Fibroblast of mammary gland (primary cell): ENCODE measurements around the gene LRRN4.

Source experiments
- DNase-seq: peaks from one replicate; pipeline ENCODE4 v3.0.0-alpha.2; 2010; ENCODE audit warnings: low read depth
- H3K4me3 ChIP-seq: 2 replicates; pipeline ENCODE4 v1.5.1; 2011; ENCODE audit warnings: low read depth, mild to moderate bottlenecking, low read length, moderate library complexity; ENCODE audit not compliant: control insufficient read depth
- CTCF ChIP-seq: conservative IDR thresholded peaks from 2 replicates; pipeline ENCODE4 v1.5.1; 2011; ENCODE audit warnings: low read depth, low read length, inconsistent platforms; ENCODE audit not compliant: control insufficient read depth, insufficient read depth

LRRN4 gene

GRCh38 chr20:6053776-6054688 lies at the start of gene LRRN4:
Gene LRRN4 (minus strand): TSS chr20:6054060. CDS start chr20:6052799, 1,261 bp downstream.
- no peak within 1 kb of the TSS for H3K4me3 ChIP-seq
- no peak for TF ChIP-seq CTCF
- peak; percentile 12 for DNase-seq

- no peak for DNase-seq
- TF ChIP-seq CTCF = no peak
- no peak overlapping the region for H3K4me3 ChIP-seq
These were observed 49.4 kb upstream of the LRRN4 start for GRCh38 chr20:6103301-6103700.

GRCh38 chr20:6101346-6101745 lies 47.5 kb upstream of the LRRN4 start:
- TF ChIP-seq CTCF = no peak
- no peak for DNase-seq
- no peak overlapping the region for H3K4me3 ChIP-seq

- TF ChIP-seq CTCF = no peak
- no peak overlapping the region for H3K4me3 ChIP-seq
- no peak for DNase-seq
These were observed 46.4 kb upstream of the LRRN4 start for GRCh38 chr20:6100246-6100645.

GRCh38 chr20:6099819-6100218 lies 46.0 kb upstream of the LRRN4 start:
- H3K4me3 ChIP-seq = no peak overlapping the region
- TF ChIP-seq CTCF = no peak
- DNase-seq = no peak

- no peak for DNase-seq
- no peak for TF ChIP-seq CTCF
- H3K4me3 ChIP-seq = no peak overlapping the region
These were observed 41.5 kb upstream of the LRRN4 start for GRCh38 chr20:6095409-6095808.
